ENCODE data around the gene STX8.

The STX8 gene

GRCh38 chr17:9213303-9213640 is 362.3 kb downstream of the STX8 start:
- TF ChIP-seq CTCF (IDR thresholded peaks at IDR 0.05; ENCODE audit: borderline replicate concordance, control extremely low read depth, extremely low read depth, insufficient read depth, missing control alignments): no peak
- DNase-seq (ENCODE audit: low spot score): no peak
- in situ Hi-C loops (cut with MboI; ENCODE audit: low sequenced_read_pairs, unreplicated experiment): no loop called here

- no peak for DNase-seq (ENCODE audit: low spot score)
- in situ Hi-C loops (cut with MboI; ENCODE audit: low sequenced_read_pairs, unreplicated experiment): no loop called here
- no peak for TF ChIP-seq CTCF (IDR thresholded peaks at IDR 0.05; ENCODE audit: borderline replicate concordance, control extremely low read depth, extremely low read depth, insufficient read depth, missing control alignments)
Observed at GRCh38 chr17:9212376-9213302, 363.0 kb downstream of the STX8 start.

GRCh38 chr17:9211133-9211765 is 364.4 kb downstream of the STX8 start:
- no peak for TF ChIP-seq CTCF (IDR thresholded peaks at IDR 0.05; ENCODE audit: borderline replicate concordance, control extremely low read depth, extremely low read depth, insufficient read depth, missing control alignments)
- DNase-seq (ENCODE audit: low spot score): no peak
- in situ Hi-C loops (cut with MboI; ENCODE audit: low sequenced_read_pairs, unreplicated experiment): no loop called here

- TF ChIP-seq CTCF (IDR thresholded peaks at IDR 0.05; ENCODE audit: borderline replicate concordance, control extremely low read depth, extremely low read depth, insufficient read depth, missing control alignments): no peak
- in situ Hi-C loops (cut with MboI; ENCODE audit: low sequenced_read_pairs, unreplicated experiment): no loop called here
- no peak for DNase-seq (ENCODE audit: low spot score)
Observed at GRCh38 chr17:9209781-9210370, 365.7 kb downstream of the STX8 start.

GRCh38 chr17:9209347-9209746 is 366.3 kb downstream of the STX8 start:
- no peak for TF ChIP-seq CTCF (IDR thresholded peaks at IDR 0.05; ENCODE audit: borderline replicate concordance, control extremely low read depth, extremely low read depth, insufficient read depth, missing control alignments)
- in situ Hi-C loops (cut with MboI; ENCODE audit: low sequenced_read_pairs, unreplicated experiment): no loop called here
- DNase-seq (ENCODE audit: low spot score): no peak

- DNase-seq (ENCODE audit: low spot score): no peak
- in situ Hi-C loops (cut with MboI; ENCODE audit: low sequenced_read_pairs, unreplicated experiment): no loop called here
Observed at GRCh38 chr17:9208381-9209105, 367.1 kb downstream of the STX8 start.

More at GRCh38 chr17:9208381-9209105, 367.1 kb downstream of the STX8 start:
- TF ChIP-seq CTCF (IDR thresholded peaks at IDR 0.05; ENCODE audit: borderline replicate concordance, control extremely low read depth, extremely low read depth, insufficient read depth, missing control alignments): no peak
